HCT116 (cell line): ENCODE data around the gene BNIP1. TPM values are rescaled to one million over a fixed set of nuclear protein-coding genes. Genes with fewer than 3 reads are reported as not detected.

Source experiments
- ATAC-seq: fragments of 200-7000 bp; cut with Tn5 transposase; 2 replicates; pipeline ENCODE4 v1.9.1; 2020; ENCODE audit warnings: mild to moderate bottlenecking, moderate library complexity
- BruUV-seq: library from RNA; stranded (reverse); fragments of 400-500 nt; replicated peaks from 2 replicates; lab custom pipeline; 2021; lab: Mats Ljungman, UMichigan
- CTCF ChIA-PET: fragments of 300-600 bp; sonication (Branson Sonifier 250); formaldehyde crosslinking; loops from one replicate; lab custom pipeline; 2021; ENCODE audit warnings: antibody characterized with exemption; lab: Charles Lee
- POLR2A ChIA-PET: fragments of 300-600, 350-600 bp; sonication (Branson Sonifier 250); formaldehyde crosslinking; loops from one replicate; lab custom pipeline; 2021; ENCODE audit warnings: antibody characterized with exemption; lab: Charles Lee
- RAD21 ChIA-PET, 2 experiments: fragments of 300-600 bp; sonication (Branson Sonifier 250); formaldehyde crosslinking; loops; one replicate each; lab custom pipeline; 2023; ENCODE audit warnings: low total read pairs in 2 of 2; ENCODE audit not compliant: uncharacterized antibody in 2 of 2, unreplicated experiment in 2 of 2, low non-redundant PET in 1 of 2; lab: Charles Lee
- DNase-seq: peaks from one replicate; pipeline ENCODE4 v3.0.0-alpha.2; 2010; ENCODE audit warnings: low read depth, low spot score
- H2AFZ ChIP-seq: fragments of 200-600 bp; shearing (Covaris generic), sonication (generic); 2 replicates; pipeline ENCODE4 v1.6.1; 2017; ENCODE audit warnings: low read depth, mixed run types, mixed read lengths, antibody characterized with exemption, low read length; ENCODE audit not compliant: poor library complexity, severe bottlenecking
- H3K27ac ChIP-seq: 2 replicates; pipeline ENCODE4 v1.5.1; 2012; ENCODE audit warnings: low read depth, low read length
- H3K27me3 ChIP-seq: fragments of 200-600 bp; sonication (generic); 2 replicates; pipeline ENCODE4 v1.6.1; 2016; ENCODE audit warnings: mixed run types, low read length, mixed read lengths; ENCODE audit not compliant: insufficient read depth
- H3K36me3 ChIP-seq, 2 experiments: fragments of 200-500 bp in 1 of 2; fragments of 200-600 bp in 1 of 2; sonication (Bioruptor generic) in 1 of 2; sonication (generic) in 1 of 2; 2 replicates each; pipeline versions ENCODE4 v1.5.1 to v1.6.1; 2014 to 2016; ENCODE audit warnings: low read length in 2 of 2, inconsistent platforms in 1 of 2, mixed read lengths in 1 of 2, mixed run types in 1 of 2; ENCODE audit not compliant: insufficient read depth in 2 of 2, control insufficient read depth in 1 of 2
- H3K4me1 ChIP-seq, 2 experiments: fragments of 200-600 bp in 1 of 2; sonication (generic) in 1 of 2; 2 replicates each; pipeline versions ENCODE4 v1.5.1 to v1.6.1; 2012 to 2017; ENCODE audit warnings: low read length in 2 of 2, inconsistent platforms in 1 of 2, mild to moderate bottlenecking in 1 of 2, mixed read lengths in 1 of 2, mixed run types in 1 of 2, moderate library complexity in 1 of 2; ENCODE audit not compliant: insufficient read depth in 2 of 2, control insufficient read depth in 1 of 2
- H3K4me2 ChIP-seq: fragments of 200-600 bp; sonication (generic); 2 replicates; pipeline ENCODE4 v1.6.1; 2017; ENCODE audit warnings: mixed run types, low read length, mixed read lengths
- H3K4me3 ChIP-seq, 2 experiments: fragments of 200-600 bp in 1 of 2; sonication (generic) in 1 of 2; replicated peaks in 1 of 2; 2 replicates each; pipeline ENCODE4 v1.5.1; 2011 to 2016; ENCODE audit warnings: low read length in 2 of 2, control low read depth in 1 of 2, low read depth in 1 of 2, mild to moderate bottlenecking in 1 of 2, mixed read lengths in 1 of 2, mixed run types in 1 of 2
- H3K79me2 ChIP-seq: fragments of 200-600 bp; sonication (generic); 2 replicates; pipeline ENCODE4 v1.6.1; 2017; ENCODE audit warnings: mild to moderate bottlenecking, mixed run types, low read length, moderate library complexity, mixed read lengths; ENCODE audit not compliant: insufficient read depth
- H3K9ac ChIP-seq: fragments of 200-600 bp; sonication (generic); 2 replicates; pipeline ENCODE4 v1.6.1; 2016; ENCODE audit warnings: low read length, mixed read lengths
- H3K9me2 ChIP-seq: fragments of 200-600 bp; sonication (generic), shearing (Covaris generic); 2 replicates; pipeline ENCODE4 v1.6.1; 2017; ENCODE audit warnings: mixed run types, mild to moderate bottlenecking, moderate library complexity; ENCODE audit not compliant: insufficient read depth
- H3K9me3 ChIP-seq, 2 experiments: fragments of 200-500 bp in 1 of 2; fragments of 200-600 bp in 1 of 2; sonication (Bioruptor generic) in 1 of 2; sonication (generic) in 1 of 2; 2 replicates each; pipeline ENCODE4 v1.6.1; 2014 to 2017; ENCODE audit warnings: low read length in 2 of 2, mixed read lengths in 2 of 2, inconsistent platforms in 1 of 2, low read depth in 1 of 2, mild to moderate bottlenecking in 1 of 2, mixed run types in 1 of 2, moderate library complexity in 1 of 2; ENCODE audit not compliant: control insufficient read depth in 1 of 2, insufficient read depth in 1 of 2
- H4K20me1 ChIP-seq: fragments of 200-600 bp; sonication (generic), shearing (Covaris generic); 2 replicates; pipeline ENCODE4 v1.6.1; 2017; ENCODE audit warnings: mixed run types, mild to moderate bottlenecking, moderate library complexity; ENCODE audit not compliant: insufficient read depth
- CBX3 ChIP-seq: IDR thresholded peaks from 2 replicates; pipeline ENCODE4 v1.6.1; 2012; ENCODE audit warnings: low read depth
- EGR1 ChIP-seq: IDR thresholded peaks from 2 replicates; pipeline ENCODE4 v1.6.1; 2012; ENCODE audit warnings: low read depth
- ELF1 ChIP-seq: IDR thresholded peaks from 2 replicates; pipeline ENCODE4 v1.6.1; 2012; ENCODE audit warnings: low read depth, borderline replicate concordance
- EZH2 ChIP-seq: fragments of 200-600 bp; sonication (generic); IDR thresholded peaks from 2 replicates; pipeline ENCODE4 v1.6.1; 2017; ENCODE audit warnings: antibody characterized with exemption, mixed run types
- EZH2phosphoT487 ChIP-seq: fragments of 200-600 bp; IDR thresholded peaks from 2 replicates; pipeline ENCODE4 v1.6.1; 2018; ENCODE audit warnings: antibody characterized with exemption, borderline replicate concordance
- FOSL1 ChIP-seq: IDR thresholded peaks from 2 replicates; pipeline ENCODE4 v1.6.1; 2012; ENCODE audit warnings: low read depth
- JUND ChIP-seq: IDR thresholded peaks from 2 replicates; pipeline ENCODE4 v1.6.1; 2012
- POLR2AphosphoS5 ChIP-seq: IDR thresholded peaks from 2 replicates; pipeline ENCODE4 v1.6.1; 2011; ENCODE audit warnings: mild to moderate bottlenecking, low read depth, low read length, moderate library complexity
- RAD21 ChIP-seq: IDR thresholded peaks from 2 replicates; pipeline ENCODE4 v1.6.1; 2012; ENCODE audit warnings: low read depth, mild to moderate bottlenecking
- REST ChIP-seq: IDR thresholded peaks from 2 replicates; pipeline ENCODE4 v1.6.1; 2012; ENCODE audit warnings: low read depth
- SIN3A ChIP-seq: IDR thresholded peaks from 2 replicates; pipeline ENCODE4 v1.6.1; 2012; ENCODE audit warnings: low read depth
- SP1 ChIP-seq: IDR thresholded peaks from 2 replicates; pipeline ENCODE4 v1.6.1; 2012; ENCODE audit warnings: low read depth
- SRF ChIP-seq: IDR thresholded peaks from 2 replicates; pipeline ENCODE4 v1.6.1; 2012; ENCODE audit warnings: low read depth
- TCF7L2 ChIP-seq: IDR thresholded peaks from 2 replicates; pipeline ENCODE4 v1.7.0; 2011; ENCODE audit warnings: borderline replicate concordance, inconsistent platforms; ENCODE audit not compliant: insufficient read depth, insufficient read length; ENCODE audit errors: extremely low read depth
- YY1 ChIP-seq: IDR thresholded peaks from 2 replicates; pipeline ENCODE4 v1.6.1; 2011; ENCODE audit warnings: low read length, low read depth, moderate library complexity, mild to moderate bottlenecking; ENCODE audit not compliant: insufficient replicate concordance; ENCODE audit errors: extremely low read depth
- ZFX ChIP-seq: fragments of 450-650 bp; IDR thresholded peaks from 2 replicates; pipeline ENCODE4 v1.6.1; 2017
- ZNF274 ChIP-seq: fragments of 200-500 bp; sonication (Bioruptor generic); IDR thresholded peaks from 2 replicates; pipeline ENCODE4 v1.6.1; 2014; ENCODE audit warnings: mild to moderate bottlenecking, low read depth, low read length, inconsistent platforms
- intact Hi-C: fragments of 100-400 bp; cut with micrococcal nuclease; formaldehyde crosslinking; loops from 2 replicates; pipeline ENCODE4 v1.10.0; 2022
- total RNA-seq: library from RNA; stranded (reverse); gene quantifications from one replicate; pipeline ENCODE4 v1.2.1, GENCODE V29; 2021; ENCODE audit not compliant: unreplicated experiment
- TF ChIP-seq, protein P1 (sequence below): IDR thresholded peaks from 2 replicates; pipeline ENCODE4 v1.6.1; 2011; ENCODE audit warnings: mild to moderate bottlenecking, low read length, moderate library complexity; ENCODE audit not compliant: insufficient replicate concordance; ENCODE audit errors: extremely low read depth
- TF ChIP-seq, protein P2 (sequence below): IDR thresholded peaks from 2 replicates; pipeline ENCODE4 v1.6.1; 2012
- TF ChIP-seq, protein P3 (sequence below): IDR thresholded peaks from 2 replicates; pipeline ENCODE4 v1.6.1; 2012

Gene BNIP1
- total RNA-seq, 1 experiment from 2014 or later: 18.6 TPM

GRCh38 chr5:173211284-173211683 is 67.0 kb downstream of the BNIP1 start:
- DNase-seq (no peak), ATAC-seq (no peak)
- Histone ChIP-seq H3K4me2 (no peak overlapping the region), H3K9me2 (no peaks in the 10 kb centered on the region), H3K79me2 (no peaks in the 10 kb centered on the region), H3K27ac (no peak overlapping the region), H3K9me3 (no peaks in the 10 kb centered on the region), H3K27me3 (peaks cover 4% of the 10 kb centered on the region; the same call in 1 of the 2 replicates), H4K20me1 (no peaks in the 10 kb centered on the region), H2AFZ (no peak overlapping the region), H3K4me3 (no peak overlapping the region), H3K4me1 (no peaks in the 10 kb centered on the region), H3K36me3 (no peaks in the 10 kb centered on the region), H3K9ac (no peak overlapping the region)
- intact Hi-C loops: no loop called here
- ChIA-PET CTCF (no interaction called here), RAD21 (no interaction called here), POLR2A (no interaction called here)
- TF ChIP-seq TCF7L2: no peak
- TF ChIP-seq, protein P1, sequence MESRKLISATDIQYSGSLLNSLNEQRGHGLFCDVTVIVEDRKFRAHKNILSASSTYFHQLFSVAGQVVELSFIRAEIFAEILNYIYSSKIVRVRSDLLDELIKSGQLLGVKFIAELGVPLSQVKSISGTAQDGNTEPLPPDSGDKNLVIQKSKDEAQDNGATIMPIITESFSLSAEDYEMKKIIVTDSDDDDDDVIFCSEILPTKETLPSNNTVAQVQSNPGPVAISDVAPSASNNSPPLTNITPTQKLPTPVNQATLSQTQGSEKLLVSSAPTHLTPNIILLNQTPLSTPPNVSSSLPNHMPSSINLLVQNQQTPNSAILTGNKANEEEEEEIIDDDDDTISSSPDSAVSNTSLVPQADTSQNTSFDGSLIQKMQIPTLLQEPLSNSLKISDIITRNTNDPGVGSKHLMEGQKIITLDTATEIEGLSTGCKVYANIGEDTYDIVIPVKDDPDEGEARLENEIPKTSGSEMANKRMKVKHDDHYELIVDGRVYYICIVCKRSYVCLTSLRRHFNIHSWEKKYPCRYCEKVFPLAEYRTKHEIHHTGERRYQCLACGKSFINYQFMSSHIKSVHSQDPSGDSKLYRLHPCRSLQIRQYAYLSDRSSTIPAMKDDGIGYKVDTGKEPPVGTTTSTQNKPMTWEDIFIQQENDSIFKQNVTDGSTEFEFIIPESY: no peak
- no peak for TF ChIP-seq EZH2phosphoT487
- TF ChIP-seq, protein P2, sequence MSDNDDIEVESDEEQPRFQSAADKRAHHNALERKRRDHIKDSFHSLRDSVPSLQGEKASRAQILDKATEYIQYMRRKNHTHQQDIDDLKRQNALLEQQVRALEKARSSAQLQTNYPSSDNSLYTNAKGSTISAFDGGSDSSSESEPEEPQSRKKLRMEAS: no peak
- no peak for TF ChIP-seq SRF
- no peak for TF ChIP-seq SIN3A
- no peak for TF ChIP-seq ZNF274
- TF ChIP-seq JUND: no peak
- no peak for TF ChIP-seq ZFX
- TF ChIP-seq EZH2: no peak
- TF ChIP-seq EGR1: no peak
- TF ChIP-seq, protein P3, sequence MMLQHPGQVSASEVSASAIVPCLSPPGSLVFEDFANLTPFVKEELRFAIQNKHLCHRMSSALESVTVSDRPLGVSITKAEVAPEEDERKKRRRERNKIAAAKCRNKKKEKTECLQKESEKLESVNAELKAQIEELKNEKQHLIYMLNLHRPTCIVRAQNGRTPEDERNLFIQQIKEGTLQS: no peak
- no peak for TF ChIP-seq CBX3
- TF ChIP-seq FOSL1: no peak
- no peak for TF ChIP-seq POLR2AphosphoS5
- TF ChIP-seq YY1: no peak
- TF ChIP-seq REST: no peak
- TF ChIP-seq RAD21: no peak
- no peak for TF ChIP-seq SP1
- no peak for TF ChIP-seq ELF1
- BruUV-seq: no TSS peak
